ENCODE data around the gene ZBED1. TPM values are rescaled to one million over a fixed set of nuclear protein-coding genes. Genes with fewer than 3 reads are reported as not detected.
"Not testable (repeated sequence)": the region's sequence is repeated elsewhere in the genome, so short reads cannot be mapped to it uniquely, and the experiment has no call there.

The ZBED1 gene
- total RNA-seq, 1 donor from 2014 or later = 21.5 TPM

- not testable (repeated sequence) for DNase-seq (ENCODE audit: low spot score)
Observed at GRCh38 chrX:2519638-2520037, 18.9 kb upstream of the ZBED1 start.

- no peak for DNase-seq (ENCODE audit: low spot score)
Observed at GRCh38 chrX:2517055-2517454, 16.3 kb upstream of the ZBED1 start.

GRCh38 chrX:2516623-2517022 lies 15.8 kb upstream of the ZBED1 start:
- DNase-seq (ENCODE audit: low spot score) = no peak

- DNase-seq (ENCODE audit: low spot score) = no peak
Observed at GRCh38 chrX:2514131-2514530, 13.4 kb upstream of the ZBED1 start.

GRCh38 chrX:2513121-2513664 lies 12.4 kb upstream of the ZBED1 start:
- DNase-seq (ENCODE audit: low spot score) = no peak

GRCh38 chrX:2512501-2512900 lies 11.7 kb upstream of the ZBED1 start:
- no peak for DNase-seq (ENCODE audit: low spot score)

GRCh38 chrX:2511326-2511725 lies 10.6 kb upstream of the ZBED1 start:
- no peak for DNase-seq (ENCODE audit: low spot score)

- no peak for DNase-seq (ENCODE audit: low spot score)
Observed at GRCh38 chrX:2508648-2509335, 8.0 kb upstream of the ZBED1 start.

GRCh38 chrX:2507904-2508627 lies 7.3 kb upstream of the ZBED1 start:
- DNase-seq (ENCODE audit: low spot score) = no peak

- DNase-seq (ENCODE audit: low spot score) = no peak
Observed at GRCh38 chrX:2507196-2507595, 6.4 kb upstream of the ZBED1 start.

GRCh38 chrX:2505341-2505740 lies 4.6 kb upstream of the ZBED1 start:
- DNase-seq (ENCODE audit: low spot score) = not testable (repeated sequence)

- no peak for DNase-seq (ENCODE audit: low spot score)
Observed at GRCh38 chrX:2504706-2505332, 4.0 kb upstream of the ZBED1 start.

GRCh38 chrX:2503591-2504500 lies 3.1 kb upstream of the ZBED1 start:
- DNase-seq (ENCODE audit: low spot score) = no peak

- DNase-seq (ENCODE audit: low spot score) = no peak
Observed at GRCh38 chrX:2502668-2503519, 2.1 kb upstream of the ZBED1 start.

GRCh38 chrX:2502120-2502667 lies 1.4 kb upstream of the ZBED1 start:
- DNase-seq (ENCODE audit: low spot score) = no peak

- no peak for DNase-seq (ENCODE audit: low spot score)
Observed at GRCh38 chrX:2501559-2502102, 855 bp upstream of the ZBED1 start.

- no peak for DNase-seq (ENCODE audit: low spot score)
Observed at GRCh38 chrX:2500091-2500802, 529 bp downstream of the ZBED1 start.

- no peak for DNase-seq (ENCODE audit: low spot score)
Observed at GRCh38 chrX:2499507-2499906, 1.3 kb downstream of the ZBED1 start.

GRCh38 chrX:2498781-2499302 lies 1.9 kb downstream of the ZBED1 start:
- no peak for DNase-seq (ENCODE audit: low spot score)
